Measurements from ENCODE around the gene TREML1.

TREML1 gene

GRCh38 chr6:41100871-41101287, 53.3 kb downstream of the TREML1 start:
- in situ Hi-C loops (cut with HindIII; ENCODE audit: low pct_ligation_motif_present, low pct_unique_long_range_greater_than_20kb, low sequenced_read_pairs), result no loop called here
- no peak for DNase-seq
